Bronchial epithelial cell (primary cell): ENCODE data around the gene ACSM3. TPM values are rescaled to one million over a fixed set of nuclear protein-coding genes. Genes with fewer than 3 reads are reported as not detected.

Experiments used
- DNase-seq: peaks from one replicate; pipeline ENCODE4 v3.0.0-alpha.2; 2010; ENCODE audit warnings: low read depth
- FAIRE-seq: peaks from 2 replicates; lab custom pipeline; 2011; peaks lifted over from hg19 to GRCh38; lab: Jason Lieb, UNC
- H3K27me3 ChIP-seq: 2 replicates; pipeline ENCODE4 v1.5.1; 2011; ENCODE audit warnings: low read length; ENCODE audit not compliant: control insufficient read depth, insufficient read depth
- H3K36me3 ChIP-seq: 2 replicates; pipeline ENCODE4 v1.5.1; 2011; ENCODE audit warnings: low read length; ENCODE audit not compliant: control insufficient read depth, insufficient read depth
- H3K4me3 ChIP-seq: 2 replicates; pipeline ENCODE4 v1.5.1; 2011; ENCODE audit warnings: mild to moderate bottlenecking, low read depth, low read length, control low read depth
- total RNA-seq: library from RNA; depleted of rRNA; stranded (reverse); fragments of >200 nt; gene quantifications from 2 replicates; pipeline ENCODE4 v1.2.1, GENCODE V29; 2014
- TF ChIP-seq, protein P1 (sequence below): IDR thresholded peaks from 2 replicates; pipeline ENCODE4 v1.5.1; 2011; ENCODE audit warnings: mild to moderate bottlenecking, moderate library complexity, low read length, control low read depth, inconsistent platforms; ENCODE audit not compliant: insufficient read depth, severe bottlenecking

Gene ACSM3
- total RNA-seq, 1 donor from 2014 or later = 1.8 TPM

DNA sequence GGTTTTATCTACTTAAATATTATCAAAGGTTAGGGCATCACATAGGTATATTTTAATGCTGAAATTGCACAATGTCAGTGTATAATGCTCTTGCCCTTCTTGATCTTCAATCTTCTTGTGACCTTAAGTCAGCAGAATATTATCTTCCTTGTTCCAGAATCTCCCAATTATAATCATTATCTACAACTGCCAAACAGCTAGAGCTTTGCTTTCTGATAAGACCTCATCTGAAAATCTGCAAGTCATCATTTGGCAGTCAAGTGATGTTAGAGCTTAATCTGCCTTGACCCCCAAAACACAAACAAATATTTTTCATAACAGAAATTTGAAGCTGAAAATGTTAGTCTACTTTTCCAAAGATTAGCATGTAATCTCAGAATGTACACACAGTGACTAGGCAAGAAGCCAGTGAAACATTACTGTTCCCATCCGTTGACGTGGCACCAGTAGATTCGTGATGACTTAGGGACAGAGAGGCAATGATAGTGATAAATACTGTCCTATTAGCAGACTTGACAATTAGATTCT is 62.3 kb downstream of the ACSM3 start:
- FAIRE-seq (no peak), DNase-seq (no peak)
- Histone ChIP-seq H3K27me3 (no peaks in the 10 kb centered on the region), H3K4me3 (no peak overlapping the region), H3K36me3 (peaks cover 1% of the 10 kb centered on the region)
- TF ChIP-seq, protein P1, sequence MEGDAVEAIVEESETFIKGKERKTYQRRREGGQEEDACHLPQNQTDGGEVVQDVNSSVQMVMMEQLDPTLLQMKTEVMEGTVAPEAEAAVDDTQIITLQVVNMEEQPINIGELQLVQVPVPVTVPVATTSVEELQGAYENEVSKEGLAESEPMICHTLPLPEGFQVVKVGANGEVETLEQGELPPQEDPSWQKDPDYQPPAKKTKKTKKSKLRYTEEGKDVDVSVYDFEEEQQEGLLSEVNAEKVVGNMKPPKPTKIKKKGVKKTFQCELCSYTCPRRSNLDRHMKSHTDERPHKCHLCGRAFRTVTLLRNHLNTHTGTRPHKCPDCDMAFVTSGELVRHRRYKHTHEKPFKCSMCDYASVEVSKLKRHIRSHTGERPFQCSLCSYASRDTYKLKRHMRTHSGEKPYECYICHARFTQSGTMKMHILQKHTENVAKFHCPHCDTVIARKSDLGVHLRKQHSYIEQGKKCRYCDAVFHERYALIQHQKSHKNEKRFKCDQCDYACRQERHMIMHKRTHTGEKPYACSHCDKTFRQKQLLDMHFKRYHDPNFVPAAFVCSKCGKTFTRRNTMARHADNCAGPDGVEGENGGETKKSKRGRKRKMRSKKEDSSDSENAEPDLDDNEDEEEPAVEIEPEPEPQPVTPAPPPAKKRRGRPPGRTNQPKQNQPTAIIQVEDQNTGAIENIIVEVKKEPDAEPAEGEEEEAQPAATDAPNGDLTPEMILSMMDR = no peak

- DNase-seq (no peak), FAIRE-seq (no peak)
- Histone ChIP-seq H3K27me3 (no peaks in the 10 kb centered on the region), H3K4me3 (no peak overlapping the region), H3K36me3 (no peaks in the 10 kb centered on the region)
- TF ChIP-seq, protein P1 = no peak
Observed at GRCh38 chr16:20829536-20829935, 65.7 kb downstream of the ACSM3 start.

DNA sequence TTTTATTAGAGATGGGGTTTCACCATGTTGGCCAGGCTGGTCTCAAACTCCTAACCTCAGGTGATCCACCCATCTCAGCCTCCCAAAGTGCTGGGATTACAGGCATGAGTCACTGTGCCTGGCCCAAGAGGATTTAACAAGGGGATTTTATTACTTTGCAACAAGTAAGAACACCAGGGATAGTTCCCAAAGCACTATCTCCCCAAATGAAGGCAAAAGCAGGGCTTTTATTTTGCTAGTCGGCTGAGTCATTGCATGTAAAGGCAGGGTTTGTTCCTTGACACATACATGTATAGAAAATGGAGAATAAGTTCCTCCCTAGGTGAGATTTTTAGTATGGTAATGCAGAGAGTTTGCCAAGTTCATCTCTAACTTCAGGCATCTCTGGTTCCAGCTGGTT is 66.6 kb downstream of the ACSM3 start:
- no peak for DNase-seq
- Histone ChIP-seq H3K36me3 (no peaks in the 10 kb centered on the region), H3K4me3 (no peak overlapping the region), H3K27me3 (no peaks in the 10 kb centered on the region)
- FAIRE-seq = no peak
- TF ChIP-seq, protein P1 = no peak

- H3K36me3 ChIP-seq = no peaks in the 10 kb centered on the region
- TF ChIP-seq, protein P1 = no peak
- H3K4me3 ChIP-seq = no peak overlapping the region
- H3K27me3 ChIP-seq = no peaks in the 10 kb centered on the region
- FAIRE-seq (no peak), DNase-seq (no peak)
Observed at GRCh38 chr16:20833086-20833485, 69.3 kb downstream of the ACSM3 start.

DNA sequence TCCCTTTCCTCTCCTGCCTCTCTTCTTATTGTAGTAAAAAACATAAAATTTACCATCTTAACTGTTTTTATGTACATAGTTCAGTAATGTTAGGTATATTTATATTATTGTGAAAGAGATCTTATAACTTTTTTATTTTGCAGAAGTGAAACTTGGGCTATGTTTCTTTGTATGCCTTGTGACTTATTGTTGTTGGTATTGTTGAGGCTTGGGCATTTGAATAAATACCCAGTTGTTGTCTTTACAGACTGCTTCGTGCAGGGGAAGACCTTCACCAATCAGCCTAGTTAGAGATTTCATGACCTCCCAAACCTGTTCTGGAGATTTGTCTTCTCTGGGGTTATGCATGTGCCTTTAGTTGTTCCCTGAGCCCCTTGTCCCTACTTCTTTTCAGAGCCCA is 74.4 kb downstream of the ACSM3 start:
- Histone ChIP-seq H3K4me3 (no peak overlapping the region), H3K36me3 (no peaks in the 10 kb centered on the region), H3K27me3 (no peaks in the 10 kb centered on the region)
- DNase-seq (no peak), FAIRE-seq (no peak)
- TF ChIP-seq, protein P1 = no peak

DNA sequence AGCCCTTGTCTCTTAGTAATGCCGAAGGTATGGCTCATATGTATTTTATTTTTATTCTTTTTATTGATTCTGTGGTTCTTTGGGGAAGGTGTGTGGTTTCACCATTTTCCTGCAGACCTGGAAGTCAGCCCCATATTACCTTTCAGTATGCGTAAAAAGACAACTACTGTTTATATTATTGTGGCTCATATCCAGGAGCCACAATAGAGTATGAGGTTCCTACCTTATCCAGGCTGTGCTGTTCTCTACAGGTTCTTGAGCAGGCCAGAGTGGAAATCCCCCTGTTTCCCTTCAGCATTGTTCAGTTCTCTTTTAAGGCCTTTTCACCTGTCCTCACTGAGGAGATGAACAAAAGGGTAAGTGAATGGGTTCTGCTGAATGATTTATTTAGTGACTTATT is 75.7 kb downstream of the ACSM3 start:
- DNase-seq = no peak
- Histone ChIP-seq H3K27me3 (no peaks in the 10 kb centered on the region), H3K36me3 (no peaks in the 10 kb centered on the region), H3K4me3 (no peak overlapping the region)
- TF ChIP-seq, protein P1 = no peak
- FAIRE-seq = no peak
